AG09319 (cell line): ENCODE data around the gene RAB32.
"Not testable (repeated sequence)": the region's sequence is repeated elsewhere in the genome, so short reads cannot be mapped to it uniquely, and the experiment has no call there.

Experiments
- DNase-seq: peaks from one replicate; pipeline ENCODE4 v3.0.0-alpha.2; 2010; ENCODE audit warnings: low read depth; ENCODE audit errors: extremely low read depth
- TF ChIP-seq, protein P1 (sequence below): IDR thresholded peaks from 2 replicates; pipeline ENCODE4 v1.5.1; 2011; ENCODE audit warnings: low read depth, mild to moderate bottlenecking, inconsistent platforms, low read length, moderate library complexity

The RAB32 gene

GRCh38 chr6:146551545-146551944 lies 7.9 kb downstream of the RAB32 start:
- TF ChIP-seq, protein P1, sequence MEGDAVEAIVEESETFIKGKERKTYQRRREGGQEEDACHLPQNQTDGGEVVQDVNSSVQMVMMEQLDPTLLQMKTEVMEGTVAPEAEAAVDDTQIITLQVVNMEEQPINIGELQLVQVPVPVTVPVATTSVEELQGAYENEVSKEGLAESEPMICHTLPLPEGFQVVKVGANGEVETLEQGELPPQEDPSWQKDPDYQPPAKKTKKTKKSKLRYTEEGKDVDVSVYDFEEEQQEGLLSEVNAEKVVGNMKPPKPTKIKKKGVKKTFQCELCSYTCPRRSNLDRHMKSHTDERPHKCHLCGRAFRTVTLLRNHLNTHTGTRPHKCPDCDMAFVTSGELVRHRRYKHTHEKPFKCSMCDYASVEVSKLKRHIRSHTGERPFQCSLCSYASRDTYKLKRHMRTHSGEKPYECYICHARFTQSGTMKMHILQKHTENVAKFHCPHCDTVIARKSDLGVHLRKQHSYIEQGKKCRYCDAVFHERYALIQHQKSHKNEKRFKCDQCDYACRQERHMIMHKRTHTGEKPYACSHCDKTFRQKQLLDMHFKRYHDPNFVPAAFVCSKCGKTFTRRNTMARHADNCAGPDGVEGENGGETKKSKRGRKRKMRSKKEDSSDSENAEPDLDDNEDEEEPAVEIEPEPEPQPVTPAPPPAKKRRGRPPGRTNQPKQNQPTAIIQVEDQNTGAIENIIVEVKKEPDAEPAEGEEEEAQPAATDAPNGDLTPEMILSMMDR, result no peak
- no peak for DNase-seq

DNA sequence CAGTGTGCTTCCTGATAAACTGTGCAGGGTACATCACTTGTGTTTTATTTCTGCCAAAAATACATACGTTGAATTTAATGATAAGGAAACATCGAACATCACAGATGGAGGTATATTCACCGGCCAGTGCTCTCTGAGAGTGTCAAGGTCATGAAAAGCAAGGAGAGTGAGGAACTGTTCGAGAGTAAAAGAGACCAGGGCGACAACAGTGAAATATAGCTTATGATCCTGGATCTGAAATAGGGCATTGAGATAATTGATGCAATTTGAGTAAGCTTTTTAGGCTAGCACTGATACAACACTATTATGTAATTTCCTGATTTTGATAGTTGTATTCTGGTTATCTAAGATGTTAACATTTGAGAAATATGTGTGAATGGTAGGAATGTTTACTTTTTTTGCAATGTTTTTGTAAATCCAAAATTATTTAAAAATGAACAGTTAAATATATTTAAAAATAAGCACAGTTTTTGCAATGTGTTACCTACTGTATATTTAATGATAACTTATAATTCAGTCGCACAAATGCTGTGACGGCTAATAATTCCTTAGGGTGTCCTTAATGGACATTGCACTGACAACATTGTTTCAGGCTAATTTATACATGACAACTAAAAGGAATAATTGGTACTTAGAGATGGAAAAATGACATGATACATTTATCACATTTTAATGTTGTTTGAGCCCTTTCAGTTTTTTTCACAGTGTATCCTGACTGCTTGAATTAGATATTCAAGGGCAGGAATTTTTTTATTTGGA lies 9.9 kb downstream of the RAB32 start:
- no peak for DNase-seq
- TF ChIP-seq, protein P1, result no peak

GRCh38 chr6:146560607-146561006 lies 17.0 kb downstream of the RAB32 start:
- TF ChIP-seq, protein P1, result no peak
- DNase-seq, result no peak

GRCh38 chr6:146566661-146567060 lies 23.0 kb downstream of the RAB32 start:
- DNase-seq, result not testable (repeated sequence)

DNA sequence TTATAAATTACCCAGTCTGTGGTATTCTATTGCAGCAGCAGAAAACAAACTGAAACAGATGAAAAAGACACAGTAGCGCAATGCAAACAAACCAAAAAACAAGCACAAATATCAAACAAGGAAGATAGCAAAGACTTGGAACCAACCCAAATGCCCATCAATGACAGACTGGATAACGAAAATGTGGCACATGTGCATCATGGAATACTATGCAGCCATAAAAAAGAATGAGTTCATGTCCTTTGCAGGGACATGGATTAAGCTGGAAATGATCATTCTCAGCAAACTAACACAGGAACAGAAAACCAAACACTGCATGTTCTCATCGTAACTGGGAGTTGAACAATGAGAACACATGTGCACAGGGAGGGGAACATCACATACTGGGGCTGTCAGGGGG lies 25.0 kb downstream of the RAB32 start:
- not testable (repeated sequence) for DNase-seq

- TF ChIP-seq, protein P1, result no peak
- no peak for DNase-seq
Measured at GRCh38 chr6:146574211-146574610, 30.6 kb downstream of the RAB32 start.

DNA sequence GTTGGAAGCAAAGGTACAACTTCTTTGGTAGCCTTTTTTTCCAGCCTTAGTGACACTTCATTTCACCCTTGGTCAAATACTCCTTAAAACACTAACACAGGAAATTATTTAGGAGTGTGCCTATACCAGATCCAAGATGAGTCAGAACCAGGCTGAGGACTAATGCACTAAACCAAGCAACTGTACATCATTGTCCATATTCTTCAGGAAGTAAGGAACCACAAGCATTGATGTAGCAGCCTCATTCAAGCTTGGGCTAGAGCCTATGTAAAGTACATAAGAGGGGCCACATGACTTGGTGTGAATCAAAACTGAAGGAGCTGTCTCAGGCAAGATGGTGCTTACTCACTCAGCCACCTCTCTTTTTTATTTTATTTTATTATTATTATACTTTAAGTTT lies 34.4 kb downstream of the RAB32 start:
- DNase-seq, result no peak

GRCh38 chr6:146581968-146582367 lies 38.3 kb downstream of the RAB32 start:
- TF ChIP-seq, protein P1, result no peak

More for the DNA sequence above, 34.4 kb downstream of the RAB32 start:
- TF ChIP-seq, protein P1, result no peak

More at GRCh38 chr6:146581968-146582367, 38.3 kb downstream of the RAB32 start:
- no peak for DNase-seq
